GM20000 (cell line): ENCODE data around the gene PHF10.
A peak's percentile ranks its signal among the peaks of the same experiment; 100 is the strongest.

ENCODE experiments used
- DNase-seq: peaks from one replicate; pipeline ENCODE4 v3.0.0; 2012; ENCODE audit warnings: low spot score
- TF ChIP-seq, protein P1 (sequence below): IDR thresholded peaks from 2 replicates; pipeline ENCODE4 v1.5.1; 2012; ENCODE audit warnings: mild to moderate bottlenecking, control low read depth; ENCODE audit errors: extremely low read depth, missing control alignments

PHF10 gene

DNA sequence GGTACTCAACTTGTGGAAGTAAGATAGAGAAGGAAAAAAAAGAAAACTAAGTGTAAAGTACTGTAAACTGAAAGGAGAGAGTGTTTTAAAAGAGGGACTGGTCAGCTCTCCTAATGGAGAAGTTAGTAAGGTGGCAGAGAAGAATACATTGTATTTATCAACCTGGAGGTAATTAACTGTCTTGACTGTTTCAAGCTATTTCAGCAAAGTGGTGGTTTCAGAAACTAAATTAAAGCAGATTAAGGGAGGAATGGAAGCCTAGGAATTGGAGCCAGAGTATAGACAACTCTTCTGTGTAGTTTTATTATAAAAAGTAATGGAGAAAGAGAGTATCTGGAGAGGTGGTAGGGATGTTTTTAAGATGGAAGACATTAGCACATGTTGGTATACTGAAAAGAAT is 2.7 kb upstream of the PHF10 start:
- TF ChIP-seq, protein P1, sequence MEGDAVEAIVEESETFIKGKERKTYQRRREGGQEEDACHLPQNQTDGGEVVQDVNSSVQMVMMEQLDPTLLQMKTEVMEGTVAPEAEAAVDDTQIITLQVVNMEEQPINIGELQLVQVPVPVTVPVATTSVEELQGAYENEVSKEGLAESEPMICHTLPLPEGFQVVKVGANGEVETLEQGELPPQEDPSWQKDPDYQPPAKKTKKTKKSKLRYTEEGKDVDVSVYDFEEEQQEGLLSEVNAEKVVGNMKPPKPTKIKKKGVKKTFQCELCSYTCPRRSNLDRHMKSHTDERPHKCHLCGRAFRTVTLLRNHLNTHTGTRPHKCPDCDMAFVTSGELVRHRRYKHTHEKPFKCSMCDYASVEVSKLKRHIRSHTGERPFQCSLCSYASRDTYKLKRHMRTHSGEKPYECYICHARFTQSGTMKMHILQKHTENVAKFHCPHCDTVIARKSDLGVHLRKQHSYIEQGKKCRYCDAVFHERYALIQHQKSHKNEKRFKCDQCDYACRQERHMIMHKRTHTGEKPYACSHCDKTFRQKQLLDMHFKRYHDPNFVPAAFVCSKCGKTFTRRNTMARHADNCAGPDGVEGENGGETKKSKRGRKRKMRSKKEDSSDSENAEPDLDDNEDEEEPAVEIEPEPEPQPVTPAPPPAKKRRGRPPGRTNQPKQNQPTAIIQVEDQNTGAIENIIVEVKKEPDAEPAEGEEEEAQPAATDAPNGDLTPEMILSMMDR: no peak
- no peak for DNase-seq

DNA sequence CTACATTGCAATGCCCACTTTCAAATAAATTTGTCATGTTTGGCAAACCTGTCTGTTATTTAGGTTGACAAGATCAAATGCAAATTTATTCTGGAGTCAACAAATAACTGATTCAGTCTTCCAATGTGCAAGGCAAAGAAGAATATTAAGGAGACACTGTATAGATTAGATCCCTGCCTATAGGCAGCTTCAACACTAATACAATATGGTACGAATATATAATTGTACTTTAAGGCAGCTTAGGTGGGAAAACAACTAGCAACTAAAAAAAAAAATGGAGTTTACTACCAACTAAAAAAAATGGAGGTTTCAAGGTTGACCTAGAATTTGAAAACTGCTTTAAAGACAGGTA is 1.7 kb upstream of the PHF10 start:
- no peak for DNase-seq
- TF ChIP-seq, protein P1: no peak

- DNase-seq: no peak
- TF ChIP-seq, protein P1: no peak
Measured at GRCh38 chr6:169725125-169726048, 1.1 kb upstream of the PHF10 start.

DNA sequence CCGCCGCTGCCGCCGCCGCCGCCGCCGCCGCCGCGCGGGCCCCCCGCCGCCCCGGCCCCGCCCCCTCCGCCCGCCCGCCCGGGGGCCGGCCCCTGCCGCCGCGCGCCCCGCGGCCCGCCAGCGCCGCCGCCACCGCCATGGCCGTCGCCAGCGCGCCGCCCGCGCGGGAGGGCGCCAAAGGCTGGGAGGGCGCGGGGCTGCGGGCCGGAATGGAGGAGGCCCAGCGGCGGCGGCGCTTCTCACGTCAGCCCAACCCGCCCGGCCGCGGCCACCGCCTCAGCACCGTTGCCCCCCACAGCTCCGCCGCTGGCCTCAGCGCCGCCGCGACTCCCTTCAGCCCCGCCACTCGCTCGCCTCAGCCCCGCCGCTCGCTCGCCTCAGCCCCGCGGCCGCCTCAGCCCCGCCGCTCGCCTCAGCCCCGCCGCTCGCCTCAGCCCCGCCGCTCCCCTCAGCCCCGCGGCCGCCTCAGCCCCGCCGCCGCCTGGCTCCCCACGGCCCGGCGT is 258 bp downstream of the PHF10 start:
- TF ChIP-seq, protein P1: no peak
- DNase-seq: peak; percentile 88

- DNase-seq: peak; percentile 78
- TF ChIP-seq, protein P1: no peak
Measured at GRCh38 chr6:169723200-169723909, 945 bp downstream of the PHF10 start.

DNA sequence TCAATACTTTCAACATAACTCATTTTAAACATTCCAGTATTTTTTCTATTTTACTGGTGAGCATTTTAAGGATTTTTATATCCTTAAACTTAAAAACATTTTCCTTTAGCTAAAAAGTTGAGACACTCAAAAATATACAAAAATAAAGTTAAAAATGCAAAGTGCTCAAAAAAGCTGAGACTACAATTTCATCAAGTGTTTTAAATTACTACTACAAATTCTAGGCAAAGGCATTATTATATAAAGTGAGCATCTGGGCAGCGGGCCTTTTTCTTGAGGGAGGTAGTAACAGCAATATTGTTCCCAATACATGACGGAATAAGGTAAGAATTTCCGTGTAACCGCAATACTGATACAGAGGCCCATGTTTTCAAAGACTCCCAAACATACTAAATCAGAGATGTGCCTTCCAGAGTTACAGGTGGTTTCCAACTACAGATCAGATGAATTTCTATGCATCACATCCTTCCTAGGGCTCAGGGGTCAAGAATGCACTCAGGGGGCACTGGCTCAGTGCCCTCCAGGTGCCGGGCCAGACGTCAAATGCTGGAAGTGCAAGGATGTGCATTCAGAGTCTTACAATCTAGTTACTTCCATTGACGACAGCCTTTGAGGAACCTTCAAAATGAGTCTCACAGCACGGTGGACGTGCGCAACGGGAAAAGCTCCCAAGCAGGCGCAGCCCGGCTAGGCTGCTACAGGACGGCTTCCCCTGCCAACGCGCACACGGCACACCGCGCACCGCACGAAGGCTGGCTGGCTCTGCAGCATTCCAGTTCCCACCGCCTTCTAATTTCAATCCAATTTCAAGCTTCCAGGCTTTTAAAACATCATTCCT is 1.7 kb downstream of the PHF10 start:
- peak; percentile 36 for DNase-seq
- TF ChIP-seq, protein P1: no peak
